ENCODE results near the gene TMEM178B.

DNA sequence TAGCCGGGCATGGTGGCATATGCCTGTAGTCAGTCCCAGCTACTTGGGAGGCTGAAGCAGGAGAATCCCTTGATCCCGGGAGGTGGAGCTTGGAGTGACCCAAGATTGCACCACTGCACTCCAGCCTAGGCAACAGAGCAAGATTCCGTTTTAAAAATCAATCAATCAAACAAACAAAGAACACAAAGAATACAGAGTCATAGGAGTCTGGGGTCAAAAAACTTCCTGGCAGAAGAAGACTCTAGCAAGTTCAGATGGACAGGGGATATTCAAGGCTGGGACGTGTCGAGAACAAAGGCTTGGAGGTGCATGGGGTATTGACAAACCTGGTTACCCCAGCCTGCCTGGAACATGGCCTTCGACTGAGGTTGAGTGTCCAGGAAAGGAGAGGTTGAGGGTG is 248.5 kb downstream of the TMEM178B start:
- TF ChIP-seq CTCF (IDR thresholded peaks at IDR 0.05), result no peak
- TF ChIP-seq POLR2AphosphoS5 (IDR thresholded peaks at IDR 0.05; ENCODE audit: low read depth, low read length), result no peak
- TF ChIP-seq, protein P1, sequence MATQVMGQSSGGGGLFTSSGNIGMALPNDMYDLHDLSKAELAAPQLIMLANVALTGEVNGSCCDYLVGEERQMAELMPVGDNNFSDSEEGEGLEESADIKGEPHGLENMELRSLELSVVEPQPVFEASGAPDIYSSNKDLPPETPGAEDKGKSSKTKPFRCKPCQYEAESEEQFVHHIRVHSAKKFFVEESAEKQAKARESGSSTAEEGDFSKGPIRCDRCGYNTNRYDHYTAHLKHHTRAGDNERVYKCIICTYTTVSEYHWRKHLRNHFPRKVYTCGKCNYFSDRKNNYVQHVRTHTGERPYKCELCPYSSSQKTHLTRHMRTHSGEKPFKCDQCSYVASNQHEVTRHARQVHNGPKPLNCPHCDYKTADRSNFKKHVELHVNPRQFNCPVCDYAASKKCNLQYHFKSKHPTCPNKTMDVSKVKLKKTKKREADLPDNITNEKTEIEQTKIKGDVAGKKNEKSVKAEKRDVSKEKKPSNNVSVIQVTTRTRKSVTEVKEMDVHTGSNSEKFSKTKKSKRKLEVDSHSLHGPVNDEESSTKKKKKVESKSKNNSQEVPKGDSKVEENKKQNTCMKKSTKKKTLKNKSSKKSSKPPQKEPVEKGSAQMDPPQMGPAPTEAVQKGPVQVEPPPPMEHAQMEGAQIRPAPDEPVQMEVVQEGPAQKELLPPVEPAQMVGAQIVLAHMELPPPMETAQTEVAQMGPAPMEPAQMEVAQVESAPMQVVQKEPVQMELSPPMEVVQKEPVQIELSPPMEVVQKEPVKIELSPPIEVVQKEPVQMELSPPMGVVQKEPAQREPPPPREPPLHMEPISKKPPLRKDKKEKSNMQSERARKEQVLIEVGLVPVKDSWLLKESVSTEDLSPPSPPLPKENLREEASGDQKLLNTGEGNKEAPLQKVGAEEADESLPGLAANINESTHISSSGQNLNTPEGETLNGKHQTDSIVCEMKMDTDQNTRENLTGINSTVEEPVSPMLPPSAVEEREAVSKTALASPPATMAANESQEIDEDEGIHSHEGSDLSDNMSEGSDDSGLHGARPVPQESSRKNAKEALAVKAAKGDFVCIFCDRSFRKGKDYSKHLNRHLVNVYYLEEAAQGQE (IDR thresholded peaks at IDR 0.05; ENCODE audit: insufficient read depth in 1 of 2, low read depth in 2 of 2, low read length in 1 of 2), result no peak
- no peak for TF ChIP-seq SIN3A (IDR thresholded peaks at IDR 0.05; ENCODE audit: borderline replicate concordance, insufficient read depth, low read depth, low read length)

Data from Panc1 (cell line).